A673 (cell line): ENCODE data around the gene DSPP.

Experiments used
- EZH2 ChIP-seq: fragments of 200-600 bp; sonication (generic); IDR thresholded peaks from 2 replicates; pipeline ENCODE4 v1.6.1; 2017; ENCODE audit warnings: borderline replicate concordance, low read depth, mild to moderate bottlenecking, mixed read lengths, antibody characterized with exemption, low read length; ENCODE audit not compliant: poor library complexity, severe bottlenecking
- TF ChIP-seq, protein P1 (sequence below): fragments of 300-800, 200-600 bp; sonication (generic); conservative IDR thresholded peaks from 2 replicates; pipeline ENCODE4 v1.5.1; 2017; ENCODE audit warnings: low read depth, mild to moderate bottlenecking, antibody characterized with exemption, low read length, moderate library complexity, mixed read lengths

DNA sequence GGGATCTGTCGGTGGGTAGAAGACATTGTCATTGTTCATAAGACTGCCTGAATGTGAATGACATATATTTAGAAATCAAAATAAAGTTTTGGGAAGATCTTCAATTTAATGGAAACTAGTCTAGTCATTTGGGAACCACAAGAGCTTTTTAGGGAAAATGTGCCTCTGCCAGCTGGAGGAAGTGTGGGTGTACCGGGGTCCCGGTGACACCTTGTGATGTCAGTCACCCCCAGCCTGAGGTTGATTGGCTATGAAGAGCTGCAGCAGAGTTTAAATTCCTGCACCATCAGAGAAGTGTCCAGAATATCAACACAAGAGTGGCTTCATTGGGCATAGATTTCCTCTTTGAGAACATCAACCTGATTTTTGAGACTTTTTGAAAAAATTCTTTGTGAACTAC, 41.7 kb downstream of the DSPP start, which contains the start of gene DMP1:
- TF ChIP-seq EZH2 = no peak
- TF ChIP-seq, protein P1, sequence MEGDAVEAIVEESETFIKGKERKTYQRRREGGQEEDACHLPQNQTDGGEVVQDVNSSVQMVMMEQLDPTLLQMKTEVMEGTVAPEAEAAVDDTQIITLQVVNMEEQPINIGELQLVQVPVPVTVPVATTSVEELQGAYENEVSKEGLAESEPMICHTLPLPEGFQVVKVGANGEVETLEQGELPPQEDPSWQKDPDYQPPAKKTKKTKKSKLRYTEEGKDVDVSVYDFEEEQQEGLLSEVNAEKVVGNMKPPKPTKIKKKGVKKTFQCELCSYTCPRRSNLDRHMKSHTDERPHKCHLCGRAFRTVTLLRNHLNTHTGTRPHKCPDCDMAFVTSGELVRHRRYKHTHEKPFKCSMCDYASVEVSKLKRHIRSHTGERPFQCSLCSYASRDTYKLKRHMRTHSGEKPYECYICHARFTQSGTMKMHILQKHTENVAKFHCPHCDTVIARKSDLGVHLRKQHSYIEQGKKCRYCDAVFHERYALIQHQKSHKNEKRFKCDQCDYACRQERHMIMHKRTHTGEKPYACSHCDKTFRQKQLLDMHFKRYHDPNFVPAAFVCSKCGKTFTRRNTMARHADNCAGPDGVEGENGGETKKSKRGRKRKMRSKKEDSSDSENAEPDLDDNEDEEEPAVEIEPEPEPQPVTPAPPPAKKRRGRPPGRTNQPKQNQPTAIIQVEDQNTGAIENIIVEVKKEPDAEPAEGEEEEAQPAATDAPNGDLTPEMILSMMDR = no peak
